HG03558 (cell line): Measurements from ENCODE around the gene KDM5C.
"Not testable (repeated sequence)": the region's sequence is repeated elsewhere in the genome, so short reads cannot be mapped to it uniquely, and the experiment has no call there.

Source experiments
- ATAC-seq: cut with Tn5 transposase; IDR thresholded peaks from one replicate; pipeline ENCODE4 v1.9.1; 2021; ENCODE audit warnings: moderate number of reproducible peaks; ENCODE audit not compliant: unreplicated experiment; ENCODE audit errors: extremely low read depth

KDM5C gene

DNA sequence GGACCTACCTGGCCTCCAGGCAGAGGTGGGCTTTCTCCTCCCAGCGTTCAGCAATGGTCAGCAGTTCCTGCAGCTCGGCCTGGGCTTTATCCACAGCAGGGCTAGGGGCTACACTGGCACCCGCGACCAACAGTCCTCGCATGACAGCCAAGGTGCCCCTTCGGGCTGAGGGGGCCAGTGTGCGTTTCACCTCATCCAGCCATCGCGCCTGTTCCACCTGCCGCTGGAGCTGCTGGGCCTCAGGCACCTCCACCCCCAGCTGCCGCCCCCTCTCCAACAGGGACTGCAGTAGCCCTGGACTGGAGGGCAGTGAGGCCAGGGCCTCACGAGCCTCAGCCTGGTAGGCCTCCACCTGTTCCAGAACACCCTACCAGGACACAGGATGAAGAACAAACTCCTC lies 28.3 kb downstream of the KDM5C start:
- no peak for ATAC-seq

- ATAC-seq: no peak
Measured at GRCh38 chrX:53195401-53195800, 29.6 kb downstream of the KDM5C start.

GRCh38 chrX:53194308-53194707 lies 30.7 kb downstream of the KDM5C start:
- ATAC-seq: no peak

DNA sequence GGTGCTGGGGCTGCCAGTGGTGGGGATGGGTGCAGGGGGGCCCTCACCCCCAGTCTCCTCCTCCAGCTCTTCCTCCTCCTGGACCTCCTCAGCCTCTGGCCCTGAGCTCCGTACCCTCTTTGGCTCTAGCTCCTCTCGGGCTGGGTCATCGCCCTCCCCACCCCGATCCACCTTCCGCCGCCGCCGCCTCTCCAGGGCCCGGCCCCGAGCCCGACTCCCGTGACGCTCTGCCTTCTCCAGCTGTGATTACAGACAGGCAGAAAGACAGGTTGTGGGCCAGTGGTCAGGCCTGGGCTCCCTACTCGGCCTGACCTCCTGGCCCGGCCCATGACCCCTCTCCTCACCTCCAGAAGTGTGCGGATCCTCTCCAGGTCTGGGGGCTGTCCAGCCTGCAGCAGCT lies 31.9 kb downstream of the KDM5C start:
- ATAC-seq: no peak

DNA sequence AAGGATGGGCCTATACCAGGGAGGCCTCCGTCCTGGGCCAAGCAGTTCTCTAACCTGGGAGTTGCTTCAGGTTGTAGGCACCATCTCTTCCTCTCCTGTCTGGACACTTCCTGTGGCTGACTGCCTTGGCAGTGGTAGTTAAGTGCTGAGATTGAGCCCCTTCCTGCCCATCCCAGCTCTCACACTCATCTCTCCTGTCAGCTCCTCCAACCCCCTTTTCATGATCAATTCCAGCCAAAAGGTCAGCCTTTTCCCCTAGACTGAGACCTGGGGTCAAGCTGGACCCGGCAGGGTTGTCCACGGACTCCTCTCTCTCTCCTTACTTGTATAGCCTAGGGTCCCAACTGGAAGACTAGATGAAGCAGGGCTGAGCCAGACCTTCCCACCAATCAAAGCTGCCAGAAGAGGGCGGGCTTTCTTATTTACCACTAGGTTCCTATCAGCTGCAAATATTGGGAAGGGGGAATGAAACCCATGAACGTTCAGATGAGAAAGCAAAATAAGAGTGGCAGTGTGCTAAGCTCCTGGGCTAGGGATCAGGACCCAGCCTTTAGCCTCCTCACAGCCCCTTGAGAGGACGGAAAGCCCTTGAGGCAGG lies 34.5 kb downstream of the KDM5C start:
- ATAC-seq: no peak

GRCh38 chrX:53188763-53189162 lies 36.2 kb downstream of the KDM5C start:
- ATAC-seq: peak; percentile 65

GRCh38 chrX:53186351-53186750 lies 38.7 kb downstream of the KDM5C start:
- ATAC-seq: no peak

GRCh38 chrX:53184836-53185235 lies 40.2 kb downstream of the KDM5C start:
- no peak for ATAC-seq

- ATAC-seq: no peak
Measured at GRCh38 chrX:53171356-53171755, 53.7 kb downstream of the KDM5C start.

DNA sequence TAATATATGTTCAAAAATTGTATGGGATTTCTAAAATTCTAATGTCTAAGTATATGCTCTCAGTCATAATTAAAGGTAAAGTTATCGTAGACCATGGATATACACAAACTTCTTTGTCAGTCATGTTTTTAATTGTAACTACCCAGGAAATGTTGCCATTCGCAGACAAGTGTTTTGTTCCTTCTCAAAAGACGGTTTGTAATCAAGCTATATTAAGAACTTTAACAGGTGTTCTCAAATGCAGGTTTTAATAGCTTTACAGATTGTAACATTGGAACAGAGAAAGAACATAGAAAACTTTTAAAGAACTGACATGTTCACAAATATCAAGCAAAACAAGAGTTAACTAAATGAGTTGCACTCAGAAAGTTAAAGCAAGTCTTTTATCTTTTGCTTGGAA lies 58.9 kb downstream of the KDM5C start:
- ATAC-seq: no peak

DNA sequence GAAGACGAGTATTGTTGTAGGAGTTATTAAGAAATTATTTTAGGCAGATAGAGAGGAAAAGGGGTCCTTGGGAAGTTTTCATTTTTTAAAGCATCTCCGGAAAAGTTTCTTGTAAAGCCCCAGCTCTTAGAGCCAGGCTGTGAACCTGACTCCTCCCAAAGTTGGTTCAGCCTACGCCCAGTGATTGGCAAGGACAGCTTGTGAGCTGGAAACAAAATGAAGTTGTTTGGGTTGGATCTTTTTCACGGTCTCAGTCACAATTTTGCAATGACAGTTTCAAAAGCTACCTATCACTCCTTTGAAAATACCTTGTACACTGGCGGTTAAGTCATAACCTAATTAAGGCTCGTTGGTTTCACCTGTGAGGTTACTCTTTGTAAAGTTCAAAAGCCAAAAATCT lies 60.4 kb downstream of the KDM5C start:
- ATAC-seq: not testable (repeated sequence)

GRCh38 chrX:53163436-53163835 lies 61.6 kb downstream of the KDM5C start:
- no peak for ATAC-seq

DNA sequence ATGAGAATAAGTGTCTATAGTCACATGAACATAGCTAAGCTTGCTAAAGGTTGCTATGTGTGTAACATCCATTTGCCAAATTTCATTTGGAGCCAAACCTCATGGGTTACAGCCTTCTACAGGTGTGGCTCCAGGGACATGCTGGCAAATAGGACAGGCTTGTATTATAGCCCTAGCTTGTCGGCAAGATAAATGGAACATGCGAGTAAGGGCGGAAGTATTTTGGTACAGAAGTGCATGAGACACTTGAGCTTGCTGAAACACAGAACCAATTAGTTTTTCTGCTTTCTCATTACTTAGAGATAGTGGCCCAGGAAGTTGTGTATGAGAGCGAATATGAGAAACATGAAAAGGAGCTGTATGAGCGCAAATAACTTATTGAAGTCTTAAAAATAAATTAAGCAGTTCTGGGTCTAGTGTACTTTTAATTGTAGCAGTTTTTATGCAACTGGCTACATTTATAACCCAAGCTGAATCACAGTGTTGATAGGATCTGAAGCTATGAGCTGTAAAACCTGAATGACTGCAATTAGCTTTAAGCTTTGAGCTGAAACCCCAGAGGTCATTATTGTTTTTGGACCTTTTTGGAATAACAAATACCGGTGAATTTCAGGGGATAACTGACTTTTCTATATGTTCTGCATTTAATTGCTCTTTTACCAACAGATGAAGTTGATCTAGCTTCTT lies 64.6 kb downstream of the KDM5C start:
- ATAC-seq: no peak

DNA sequence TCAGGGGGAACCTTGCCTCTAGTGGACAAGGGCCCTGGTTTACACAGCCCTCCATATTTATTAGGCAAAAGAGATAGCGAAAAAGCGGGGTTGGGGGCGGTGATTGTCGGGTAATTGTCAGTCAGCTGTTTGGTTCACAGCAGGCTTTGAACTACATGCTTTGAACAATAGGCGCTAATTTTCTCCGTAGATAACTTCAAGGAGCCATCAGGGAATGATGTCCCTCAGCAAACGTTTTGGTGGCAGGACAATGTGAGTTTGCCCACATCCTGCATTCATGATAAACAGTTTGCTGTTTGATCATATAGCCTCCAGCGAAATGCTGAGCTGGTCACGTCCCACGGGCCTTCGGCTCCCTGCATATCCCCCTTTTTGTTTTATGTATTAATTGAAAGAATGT lies 65.8 kb downstream of the KDM5C start:
- no peak for ATAC-seq

GRCh38 chrX:53156207-53156596 lies 68.8 kb downstream of the KDM5C start:
- ATAC-seq: no peak

DNA sequence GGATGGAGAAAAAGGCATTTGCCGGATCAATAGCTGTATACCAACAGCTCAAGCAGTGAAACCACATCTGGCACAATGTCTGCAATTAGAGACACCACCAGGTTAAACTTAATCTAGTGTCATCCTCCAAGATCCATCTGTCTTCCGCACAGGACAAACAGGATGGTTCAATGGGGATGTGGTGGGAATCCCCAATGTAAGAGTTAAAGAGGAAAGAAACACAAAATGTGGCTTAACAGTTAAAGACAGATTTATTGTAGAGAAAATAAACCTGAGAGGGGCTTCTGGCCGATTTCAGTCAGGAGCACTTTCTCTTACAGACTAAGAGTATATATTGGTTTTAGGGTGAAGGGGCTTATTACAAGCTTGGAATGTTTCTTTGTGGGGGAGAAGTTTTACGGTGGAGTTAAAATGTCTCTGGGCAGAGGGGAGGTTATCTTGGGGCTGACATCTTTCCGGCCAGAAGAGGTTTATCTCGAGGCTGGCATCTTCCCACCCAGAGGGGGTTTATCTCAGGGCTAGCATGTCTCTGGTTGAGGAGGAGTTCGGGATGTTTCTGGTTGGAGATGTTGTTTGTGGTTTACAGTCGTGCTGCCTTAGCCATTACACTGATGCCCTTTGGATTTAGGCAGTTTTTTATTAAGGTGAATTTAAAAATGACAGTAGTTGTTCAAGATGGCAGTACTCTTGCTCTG lies 69.3 kb downstream of the KDM5C start:
- ATAC-seq: no peak

DNA sequence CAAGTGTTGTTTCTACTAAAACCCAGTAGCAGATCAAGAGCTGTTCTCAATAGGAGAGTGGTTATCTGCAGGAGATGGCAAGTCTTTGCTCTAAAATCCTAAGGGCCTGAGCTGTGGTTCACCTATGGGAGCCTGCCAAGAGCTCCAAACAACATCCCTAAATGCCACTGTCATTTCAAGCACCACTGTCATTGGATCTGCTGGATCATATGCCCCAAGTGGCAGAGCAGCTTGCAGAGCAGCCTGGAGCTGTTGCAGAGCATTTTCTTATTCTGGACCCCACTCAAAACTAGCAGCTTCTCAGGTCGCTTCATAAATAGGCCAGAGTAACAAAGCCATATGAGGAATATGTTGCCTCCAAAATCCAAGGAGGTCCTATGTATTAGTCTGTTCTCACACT lies 71.4 kb downstream of the KDM5C start:
- no peak for ATAC-seq
